Trophoblast cell (in vitro differentiated cells and primary cell): ENCODE measurements around the gene NDC1.

Experiments
- DNase-seq, 2 donors: peaks; one replicate each; pipeline ENCODE4 v3.0.0-alpha.2; 2016
- H2AFZ ChIP-seq: 2 replicates; pipeline ENCODE4 v1.6.1; 2013; ENCODE audit warnings: low read length, moderate library complexity, mild to moderate bottlenecking; ENCODE audit not compliant: insufficient read depth, poor library complexity
- H2AK5ac ChIP-seq: 2 replicates; pipeline ENCODE4 v1.6.1; 2013; ENCODE audit warnings: mild to moderate bottlenecking, low read length
- H2BK120ac ChIP-seq: 2 replicates; pipeline ENCODE4 v1.6.1; 2013; ENCODE audit warnings: low read length, mild to moderate bottlenecking, moderate library complexity; ENCODE audit not compliant: insufficient read depth, poor library complexity
- H2BK12ac ChIP-seq: 2 replicates; pipeline ENCODE4 v1.6.1; 2013; ENCODE audit warnings: mild to moderate bottlenecking, low read length, moderate library complexity
- H2BK5ac ChIP-seq: 2 replicates; pipeline ENCODE4 v1.6.1; 2013; ENCODE audit warnings: low read length, low read depth, moderate library complexity, mild to moderate bottlenecking; ENCODE audit not compliant: poor library complexity
- H3K14ac ChIP-seq: 2 replicates; pipeline ENCODE4 v1.6.1; 2013; ENCODE audit warnings: mild to moderate bottlenecking, low read length
- H3K18ac ChIP-seq: 2 replicates; pipeline ENCODE4 v1.6.1; 2013; ENCODE audit warnings: mild to moderate bottlenecking, low read length
- H3K23ac ChIP-seq: 2 replicates; pipeline ENCODE4 v1.6.1; 2013; ENCODE audit warnings: low read length
- H3K27ac ChIP-seq: 2 replicates; pipeline ENCODE4 v1.5.1; 2013; ENCODE audit warnings: low read depth, mild to moderate bottlenecking, inconsistent platforms, low read length, moderate library complexity
- H3K27me3 ChIP-seq: 2 replicates; pipeline ENCODE4 v1.6.1; 2013; ENCODE audit warnings: inconsistent platforms, mild to moderate bottlenecking, low read length, moderate library complexity; ENCODE audit not compliant: insufficient read depth
- H3K36me3 ChIP-seq, 2 experiments: 1 replicate in 1 of 2; 2 replicates in 1 of 2; pipeline ENCODE4 v1.6.1; 2013; ENCODE audit warnings: low read length in 2 of 2, mild to moderate bottlenecking in 2 of 2, moderate library complexity in 1 of 2; ENCODE audit not compliant: insufficient read depth in 2 of 2, control insufficient read depth in 1 of 2
- H3K4ac ChIP-seq: 2 replicates; pipeline ENCODE4 v1.6.1; 2013; ENCODE audit warnings: low read depth, mild to moderate bottlenecking, low read length, moderate library complexity
- H3K4me1 ChIP-seq, 2 experiments: 1 replicate in 1 of 2; 2 replicates in 1 of 2; pipeline ENCODE4 v1.6.1; 2013; ENCODE audit warnings: low read length in 2 of 2, mild to moderate bottlenecking in 2 of 2, moderate library complexity in 1 of 2; ENCODE audit not compliant: insufficient read depth in 2 of 2, control insufficient read depth in 1 of 2
- H3K4me2 ChIP-seq: 2 replicates; pipeline ENCODE4 v1.6.1; 2013; ENCODE audit warnings: inconsistent platforms, mild to moderate bottlenecking, low read length, moderate library complexity
- H3K4me3 ChIP-seq: 2 replicates; pipeline ENCODE4 v1.5.1; 2013; ENCODE audit warnings: mild to moderate bottlenecking, low read depth, low read length, inconsistent platforms
- H3K79me1 ChIP-seq: one replicate; pipeline ENCODE4 v1.6.1; 2013; ENCODE audit warnings: low read length
- H3K79me2 ChIP-seq: 2 replicates; pipeline ENCODE4 v1.6.1; 2013; ENCODE audit warnings: low read length, mild to moderate bottlenecking; ENCODE audit not compliant: control insufficient read depth, insufficient read depth, poor library complexity
- H3K9ac ChIP-seq: 2 replicates; pipeline ENCODE4 v1.6.1; 2013; ENCODE audit warnings: mild to moderate bottlenecking, low read length
- H3K9me3 ChIP-seq: 2 replicates; pipeline ENCODE4 v1.6.1; 2013; ENCODE audit warnings: low read depth, mild to moderate bottlenecking, control low read depth, inconsistent platforms, low read length; ENCODE audit not compliant: insufficient read depth
- H4K12ac ChIP-seq: 2 replicates; pipeline ENCODE4 v1.6.1; 2013; ENCODE audit warnings: low read depth, mild to moderate bottlenecking, low read length, moderate library complexity
- H4K8ac ChIP-seq: 2 replicates; pipeline ENCODE4 v1.6.1; 2013; ENCODE audit warnings: low read depth, mild to moderate bottlenecking, low read length, moderate library complexity
- H4K91ac ChIP-seq: one replicate; pipeline ENCODE4 v1.6.1; 2013; ENCODE audit warnings: low read depth, mild to moderate bottlenecking, low read length, moderate library complexity
- WGBS: extraction: QIAGEN DNeasy Blood & Tissue Kit; methylation state at CpG from one replicate; pipeline ENCODE4 v1.1.7; 2013; ENCODE audit warnings: missing lambda C conversion rate; ENCODE audit not compliant: insufficient read length, insufficient coverage; ENCODE audit errors: extremely low coverage; 5-methylcytosine and 5-hydroxymethylcytosine counted together

Gene NDC1

DNA sequence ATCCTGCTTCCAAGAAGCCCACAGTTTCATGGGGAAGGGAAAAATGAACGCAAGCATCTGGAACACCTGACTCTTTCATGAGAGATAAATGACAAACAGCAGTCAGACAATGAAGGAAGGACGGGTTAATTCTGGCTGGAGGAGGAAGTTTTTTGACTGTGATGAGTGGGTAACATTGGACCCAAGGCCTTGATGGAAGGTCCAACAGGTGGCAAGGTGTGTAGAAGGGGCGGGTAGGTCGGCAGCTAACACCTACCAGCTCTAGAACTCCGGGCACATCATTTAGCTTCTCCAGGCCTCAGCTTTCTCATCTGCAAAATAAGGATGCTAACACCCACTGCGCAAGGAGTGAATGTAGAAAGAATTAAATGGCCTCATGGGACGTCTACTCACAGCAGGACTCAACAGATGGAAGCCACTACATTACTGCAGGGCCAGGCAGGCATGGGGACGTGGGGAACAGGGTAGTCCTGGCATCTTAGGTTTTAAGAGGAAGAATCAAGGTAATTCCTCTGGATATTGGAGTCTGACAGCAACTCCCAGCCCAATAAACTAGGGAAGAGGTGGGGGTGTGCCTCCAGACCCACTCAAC lies 112.0 kb downstream of the NDC1 start:
- Histone ChIP-seq H2BK120ac (no peak overlapping the region), H3K4me2 (no peak overlapping the region), H3K4me1 (no peaks in the 10 kb centered on the region), H2AK5ac (no peak overlapping the region), H2BK5ac (no peak overlapping the region), H2BK12ac (no peak overlapping the region), H3K9me3 (peaks cover 2% of the 10 kb centered on the region), H4K91ac (no peak overlapping the region), H3K4ac (no peak overlapping the region), H3K36me3 (no peaks in the 10 kb centered on the region), H4K12ac (no peak overlapping the region), H3K9ac (no peak overlapping the region), H3K4me3 (no peak overlapping the region), H3K79me1 (no peaks in the 10 kb centered on the region), H3K23ac (no peak overlapping the region), H4K8ac (no peak overlapping the region), H2AFZ (no peak overlapping the region), H3K27me3 (no peaks in the 10 kb centered on the region), H3K18ac (no peak overlapping the region), H3K79me2 (no peaks in the 10 kb centered on the region), H3K27ac (no peak overlapping the region), H3K14ac (no peak overlapping the region)
- DNase-seq: no peak
- no CpG with 5 or more reads among the region's 8 CpGs for WGBS

GRCh38 chr1:53725238-53725689 lies 112.8 kb downstream of the NDC1 start:
- H3K27ac ChIP-seq: no peak overlapping the region
- no peak overlapping the region for H3K4me3 ChIP-seq
- no peak overlapping the region for H3K18ac ChIP-seq
- no peak overlapping the region for H4K91ac ChIP-seq
- no peak overlapping the region for H4K8ac ChIP-seq
- H2AK5ac ChIP-seq: no peak overlapping the region
- H2BK12ac ChIP-seq: no peak overlapping the region
- no peak overlapping the region for H2BK120ac ChIP-seq
- no peak overlapping the region for H3K23ac ChIP-seq
- H3K27me3 ChIP-seq: no peaks in the 10 kb centered on the region
- H3K9ac ChIP-seq: no peak overlapping the region
- no peaks in the 10 kb centered on the region for H3K4me1 ChIP-seq
- no peak overlapping the region for H3K4me2 ChIP-seq
- WGBS: no CpG with 5 or more reads among the region's 6 CpGs
- no peak overlapping the region for H3K14ac ChIP-seq
- DNase-seq: no peak
- H3K36me3 ChIP-seq: no peaks in the 10 kb centered on the region
- no peak overlapping the region for H3K4ac ChIP-seq
- H2AFZ ChIP-seq: no peak overlapping the region
- no peaks in the 10 kb centered on the region for H3K79me1 ChIP-seq
- no peak overlapping the region for H4K12ac ChIP-seq
- H3K9me3 ChIP-seq: peaks cover 2% of the 10 kb centered on the region
- no peak overlapping the region for H2BK5ac ChIP-seq
- no peaks in the 10 kb centered on the region for H3K79me2 ChIP-seq

DNA sequence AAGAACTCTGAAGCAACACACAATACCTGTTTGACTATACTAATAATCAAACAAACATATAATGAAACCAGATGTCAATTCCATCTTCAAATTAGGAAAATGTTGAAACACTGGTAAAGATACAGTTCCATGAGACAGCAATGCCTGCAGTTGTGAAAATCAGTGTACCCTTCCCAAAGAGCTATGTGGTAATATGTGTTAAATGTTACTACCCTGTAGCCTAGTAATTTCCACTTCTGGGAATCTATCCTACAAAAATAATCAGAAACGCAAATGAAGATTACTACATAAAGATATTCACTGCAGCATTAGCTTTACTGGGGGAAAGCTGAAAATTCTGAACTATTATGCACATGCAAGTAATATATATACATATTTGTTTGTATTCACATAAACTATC lies 116.1 kb downstream of the NDC1 start:
- DNase-seq: no peak
- Histone ChIP-seq H3K18ac (no peak overlapping the region), H2BK5ac (no peak overlapping the region), H3K79me2 (no peaks in the 10 kb centered on the region), H3K27me3 (no peaks in the 10 kb centered on the region), H3K4me1 (no peaks in the 10 kb centered on the region), H3K27ac (no peak overlapping the region), H3K79me1 (no peaks in the 10 kb centered on the region), H4K8ac (no peak overlapping the region), H2BK120ac (no peak overlapping the region), H3K14ac (no peak overlapping the region), H3K9ac (no peak overlapping the region), H2BK12ac (no peak overlapping the region), H3K4me3 (no peak overlapping the region), H3K4ac (no peak overlapping the region), H2AFZ (no peak overlapping the region), H2AK5ac (no peak overlapping the region), H3K4me2 (no peak overlapping the region), H3K36me3 (no peaks in the 10 kb centered on the region), H3K23ac (no peak overlapping the region), H4K12ac (no peak overlapping the region), H4K91ac (no peak overlapping the region), H3K9me3 (peaks cover 2% of the 10 kb centered on the region)
- WGBS: no CpG with 5 or more reads among the region's 1 CpG

DNA sequence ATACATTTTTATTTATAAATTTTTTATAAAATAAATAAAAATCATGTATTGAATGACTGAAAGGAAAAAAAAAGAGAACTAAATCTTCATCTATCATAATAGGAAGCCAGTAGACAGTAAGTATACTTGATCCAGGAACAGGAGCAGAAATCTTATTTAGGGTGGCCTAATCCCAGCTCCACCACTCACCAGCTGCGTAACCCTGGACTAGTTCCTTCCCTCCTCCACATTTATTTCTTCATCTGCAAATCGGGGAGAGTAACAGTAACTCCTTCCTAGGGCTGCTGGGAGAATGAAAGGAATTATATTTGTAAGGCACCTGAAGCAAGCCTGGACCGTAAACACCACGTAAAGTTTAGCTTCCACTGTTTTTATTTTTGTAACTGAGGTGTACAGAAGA lies 117.0 kb downstream of the NDC1 start:
- Histone ChIP-seq H4K91ac (no peak overlapping the region), H3K4me2 (no peak overlapping the region), H2BK5ac (no peak overlapping the region), H4K8ac (no peak overlapping the region), H3K4me3 (no peak overlapping the region), H3K27me3 (no peaks in the 10 kb centered on the region), H3K9ac (no peak overlapping the region), H2BK12ac (no peak overlapping the region), H3K79me1 (no peaks in the 10 kb centered on the region), H3K23ac (no peak overlapping the region), H3K18ac (no peak overlapping the region), H3K79me2 (no peaks in the 10 kb centered on the region), H2AK5ac (no peak overlapping the region), H4K12ac (no peak overlapping the region), H2AFZ (no peak overlapping the region), H3K9me3 (peaks cover 2% of the 10 kb centered on the region), H3K36me3 (no peaks in the 10 kb centered on the region), H3K4me1 (no peaks in the 10 kb centered on the region), H2BK120ac (no peak overlapping the region), H3K4ac (no peak overlapping the region), H3K14ac (no peak overlapping the region), H3K27ac (no peak overlapping the region)
- WGBS: no CpG with 5 or more reads among the region's 4 CpGs
- no peak for DNase-seq
